ENCODE results near the gene MTREX. TPM values are rescaled to one million over a fixed set of nuclear protein-coding genes. Genes with fewer than 3 reads are reported as not detected.

Gene MTREX
- total RNA-seq, 1 experiment from 2014 or later: 123 TPM

- H3K18ac ChIP-seq (ENCODE audit: insufficient read length, low read depth, low read length): no peak overlapping the region
- H3K56ac ChIP-seq (ENCODE audit: insufficient read length, low read depth, low read length): no peak overlapping the region
- no peaks in the 10 kb centered on the region for H3K23me2 ChIP-seq (ENCODE audit: insufficient read length, low read depth, low read length, poor library complexity, severe bottlenecking)
- H3K14ac ChIP-seq (ENCODE audit: insufficient read depth, low read length): no peak overlapping the region
- H3K4me1 ChIP-seq (ENCODE audit: insufficient read depth, low read length): no peaks in the 10 kb centered on the region
- H3K9me3 Mint-ChIP-seq: peaks cover 2 to 9% of the 10 kb centered on the region in 2 experiments; a peak in 3 of 5 replicates
- H4K20me1 ChIP-seq (ENCODE audit: control insufficient read depth, insufficient read depth, insufficient read length): no peaks in the 10 kb centered on the region
- no peaks in the 10 kb centered on the region for H3K27me3 Mint-ChIP-seq (ENCODE audit: low read depth)
- H2AK5ac ChIP-seq (ENCODE audit: insufficient read length, low read length): no peak overlapping the region
- no peak overlapping the region for H3K9ac ChIP-seq (ENCODE audit: extremely low read depth, insufficient read length, low read length)
- WGBS (ENCODE audit: extremely low coverage, insufficient read length, low lambda C conversion rate): no CpG with 5 or more reads among the region's 3 CpGs
- no peak overlapping the region for H4K91ac ChIP-seq (ENCODE audit: insufficient read length, low read depth, low read length)
- no peaks in the 10 kb centered on the region for H3K27me3 ChIP-seq (ENCODE audit: insufficient read depth, low read length)
- H2BK15ac ChIP-seq (ENCODE audit: low read depth, low read length): no peak overlapping the region
- TF ChIP-seq CTCF (conservative IDR thresholded peaks at IDR 0.05): no peak
- H2BK20ac ChIP-seq (ENCODE audit: low read depth, low read length, poor library complexity, severe bottlenecking): no peak overlapping the region
- no peak overlapping the region for H3K27ac ChIP-seq (ENCODE audit: insufficient read length, low read depth, low read length)
- no peaks in the 10 kb centered on the region for H3K79me2 ChIP-seq (ENCODE audit: insufficient read depth, low read length)
- no peaks in the 10 kb centered on the region for H3K9me3 ChIP-seq (ENCODE audit: control insufficient read depth, low read depth, low read length)
- no peak overlapping the region for H2AFZ ChIP-seq (ENCODE audit: low read length)
- H3K23ac ChIP-seq (ENCODE audit: insufficient read length, low read depth, low read length): no peak overlapping the region
- H3K4me1 Mint-ChIP-seq: no peaks in the 10 kb centered on the region
- H3K79me1 ChIP-seq (ENCODE audit: insufficient read depth, low read depth, low read length, poor library complexity, severe bottlenecking): no peaks in the 10 kb centered on the region
- H2BK5ac ChIP-seq (ENCODE audit: insufficient read length, low read length): no peak overlapping the region
- no peak overlapping the region for H2BK12ac ChIP-seq (ENCODE audit: insufficient read length, low read depth, low read length)
- peak overlapping the region; percentile 7 to 59 (median 49); a peak in 4 of 7 replicates for H3K27ac Mint-ChIP-seq
- DNase-seq: no peak
- peaks cover 57 to 80% (median 76%) of the 10 kb centered on the region in 3 experiments for H3K36me3 Mint-ChIP-seq (ENCODE audit: insufficient read depth in 1 of 3, low read depth in 3 of 3)
- H2BK120ac ChIP-seq (ENCODE audit: low read depth, low read length, poor library complexity, severe bottlenecking): no peak overlapping the region
- no peak overlapping the region for H3T11ph ChIP-seq (ENCODE audit: low read length)
- H4K5ac ChIP-seq (ENCODE audit: insufficient read length, low read depth, low read length): no peak overlapping the region
- no peak overlapping the region for H3K4ac ChIP-seq (ENCODE audit: low read depth, low read length)
- H4K8ac ChIP-seq (replicated peaks; ENCODE audit: insufficient read length, low read depth, low read length): no peak overlapping the region
- H3K4me2 ChIP-seq (ENCODE audit: insufficient read depth, insufficient read length, low read length): no peak overlapping the region
- H3K4me3 Mint-ChIP-seq: no peak overlapping the region
These were observed 40.0 kb downstream of the MTREX start for GRCh38 chr5:55347786-55348185.
